HG02610 (cell line): ENCODE data around the gene COPZ2.
"Not testable (repeated sequence)": the region's sequence is repeated elsewhere in the genome, so short reads cannot be mapped to it uniquely, and the experiment has no call there.

Experiments
- ATAC-seq: cut with Tn5 transposase; IDR thresholded peaks from one replicate; pipeline ENCODE4 v1.9.1; 2021; ENCODE audit warnings: mild to moderate bottlenecking, moderate library complexity; ENCODE audit not compliant: unreplicated experiment

Gene COPZ2

GRCh38 chr17:48056246-48056745, 18.7 kb upstream of the COPZ2 start:
- ATAC-seq = no peak

- peak; percentile 67 for ATAC-seq
These were observed 18.1 kb upstream of the COPZ2 start for GRCh38 chr17:48055531-48056245.

GRCh38 chr17:48054238-48055185, 16.9 kb upstream of the COPZ2 start:
- no peak for ATAC-seq

- ATAC-seq = no peak
These were observed 16.2 kb upstream of the COPZ2 start for GRCh38 chr17:48053758-48054237.

- ATAC-seq = no peak
These were observed 15.6 kb upstream of the COPZ2 start for GRCh38 chr17:48052956-48053757.

- no peak for ATAC-seq
These were observed 14.3 kb upstream of the COPZ2 start for GRCh38 chr17:48051706-48052486.

GRCh38 chr17:48051283-48051682, 13.7 kb upstream of the COPZ2 start:
- no peak for ATAC-seq

- peak; percentile 25 for ATAC-seq
These were observed 11.0 kb upstream of the COPZ2 start for GRCh38 chr17:48048384-48049126.

- peak; percentile 93 for ATAC-seq
These were observed 10.3 kb upstream of the COPZ2 start, which contains the start of gene NFE2L1 for GRCh38 chr17:48047741-48048383. Gene NFE2L1, plus strand, starts transcription at chr17:48048359. Its CDS starts 2,760 bp downstream, at chr17:48051119.

- no peak for ATAC-seq
These were observed 9.6 kb upstream of the COPZ2 start for GRCh38 chr17:48047113-48047740.

GRCh38 chr17:48046296-48046695, 8.7 kb upstream of the COPZ2 start:
- no peak for ATAC-seq

- ATAC-seq = no peak
These were observed 7.9 kb upstream of the COPZ2 start for GRCh38 chr17:48045316-48046001.

GRCh38 chr17:48044851-48045250, 7.3 kb upstream of the COPZ2 start:
- ATAC-seq = no peak

- ATAC-seq = no peak
These were observed 5.6 kb upstream of the COPZ2 start for GRCh38 chr17:48043176-48043575.

GRCh38 chr17:48038687-48039086, 1.1 kb upstream of the COPZ2 start:
- no peak for ATAC-seq

- no peak for ATAC-seq
These were observed 284 bp upstream of the COPZ2 start for GRCh38 chr17:48037838-48038323.

- ATAC-seq = no peak
These were observed 933 bp downstream of the COPZ2 start for GRCh38 chr17:48036693-48037035.

- not testable (repeated sequence) for ATAC-seq
These were observed 2.9 kb downstream of the COPZ2 start for GRCh38 chr17:48034734-48035133.
